ENCODE data around the gene CPNE6. TPM values are rescaled to one million over a fixed set of nuclear protein-coding genes. Genes with fewer than 3 reads are reported as not detected.
A peak's percentile ranks its signal among the peaks of the same experiment; 100 is the strongest.

The CPNE6 gene
- polyA plus RNA-seq, 1 donor (not counting 4 experiments of a cell fraction or from before 2014, with no cell fraction given) = not detected

DNA sequence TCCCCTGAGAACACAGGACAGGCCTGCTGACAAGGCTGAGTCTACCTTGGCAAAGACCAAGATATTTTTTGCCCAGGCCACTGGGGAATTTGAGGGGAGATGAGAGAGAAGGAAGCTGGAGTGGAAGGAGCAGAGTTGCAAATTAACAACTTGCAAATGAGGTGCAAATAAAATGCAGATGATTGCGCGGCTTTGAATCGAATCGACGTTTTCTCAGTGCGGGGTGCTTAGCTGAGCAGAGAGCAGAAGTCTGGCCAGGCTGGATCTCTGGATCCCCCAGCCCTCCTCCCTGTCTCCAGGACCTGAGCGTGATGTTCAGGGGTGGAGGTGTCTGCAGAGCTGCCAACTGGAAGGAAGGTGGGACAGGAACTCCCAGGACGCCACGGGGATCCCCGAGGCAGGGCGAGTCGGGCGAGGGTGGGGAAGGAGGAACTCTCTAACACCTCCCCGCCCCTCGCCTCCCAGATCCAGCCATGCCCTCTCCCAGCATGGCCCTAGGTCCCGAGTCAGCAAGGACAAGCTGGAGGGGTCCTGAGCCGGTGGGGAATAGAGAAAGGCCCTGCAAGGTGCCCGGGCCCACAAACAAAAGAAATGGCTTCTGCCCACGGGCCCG, 20.1 kb upstream of the CPNE6 start:
- no peaks in the 10 kb centered on the region for H3K9me1 ChIP-seq (ENCODE audit: control insufficient read depth, extremely low read depth, insufficient read depth, low read length)
- H3K4me1 ChIP-seq (ENCODE audit: control insufficient read depth, extremely low read depth, insufficient read depth, low read length) = peaks cover 7% of the 10 kb centered on the region
- H2AFZ ChIP-seq (ENCODE audit: control insufficient read depth, low read length) = peak overlapping the region; percentile 71
- H3K36me3 ChIP-seq (ENCODE audit: control insufficient read depth in 2 of 2, extremely low read depth in 1 of 2, insufficient read depth in 2 of 2, low read length in 2 of 2) = no peaks in the 10 kb centered on the region
- TF ChIP-seq, protein P1, sequence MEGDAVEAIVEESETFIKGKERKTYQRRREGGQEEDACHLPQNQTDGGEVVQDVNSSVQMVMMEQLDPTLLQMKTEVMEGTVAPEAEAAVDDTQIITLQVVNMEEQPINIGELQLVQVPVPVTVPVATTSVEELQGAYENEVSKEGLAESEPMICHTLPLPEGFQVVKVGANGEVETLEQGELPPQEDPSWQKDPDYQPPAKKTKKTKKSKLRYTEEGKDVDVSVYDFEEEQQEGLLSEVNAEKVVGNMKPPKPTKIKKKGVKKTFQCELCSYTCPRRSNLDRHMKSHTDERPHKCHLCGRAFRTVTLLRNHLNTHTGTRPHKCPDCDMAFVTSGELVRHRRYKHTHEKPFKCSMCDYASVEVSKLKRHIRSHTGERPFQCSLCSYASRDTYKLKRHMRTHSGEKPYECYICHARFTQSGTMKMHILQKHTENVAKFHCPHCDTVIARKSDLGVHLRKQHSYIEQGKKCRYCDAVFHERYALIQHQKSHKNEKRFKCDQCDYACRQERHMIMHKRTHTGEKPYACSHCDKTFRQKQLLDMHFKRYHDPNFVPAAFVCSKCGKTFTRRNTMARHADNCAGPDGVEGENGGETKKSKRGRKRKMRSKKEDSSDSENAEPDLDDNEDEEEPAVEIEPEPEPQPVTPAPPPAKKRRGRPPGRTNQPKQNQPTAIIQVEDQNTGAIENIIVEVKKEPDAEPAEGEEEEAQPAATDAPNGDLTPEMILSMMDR (optimal IDR thresholded peaks at IDR 0.05 in 1 of 3, IDR thresholded peaks at IDR 0.05 in 1 of 3, conservative IDR thresholded peaks at IDR 0.05 in 1 of 3; ENCODE audit: extremely low read depth in 1 of 3, insufficient read depth in 2 of 3, low read length in 3 of 3) = no peak
- no peak for TF ChIP-seq EZH2 (IDR thresholded peaks at IDR 0.05; ENCODE audit: low read length)
- no peak for FAIRE-seq
- H3K9me3 ChIP-seq (ENCODE audit: control insufficient read depth, low read depth, low read length) = no peaks in the 10 kb centered on the region
- H4K20me1 ChIP-seq (ENCODE audit: control insufficient read depth, extremely low read depth, insufficient read depth, low read length) = no peaks in the 10 kb centered on the region
- H3K4me2 ChIP-seq (ENCODE audit: control insufficient read depth, extremely low read depth, insufficient read depth, low read depth, low read length) = peak overlapping the region; percentile 86
- peak overlapping the region; percentile 44 for H3K9ac ChIP-seq (ENCODE audit: control insufficient read depth, extremely low read depth, insufficient read depth, low read length)
- H3K27ac ChIP-seq (ENCODE audit: control insufficient read depth, insufficient read depth, low read length) = no peak overlapping the region
- H3K4me3 ChIP-seq (ENCODE audit: control insufficient read depth in 2 of 3, extremely low read depth in 1 of 3, insufficient read depth in 2 of 3, low read depth in 1 of 3, low read length in 3 of 3) = peak overlapping the region; percentile 37 to 67 (median 67)
- no peak for DNase-seq (ENCODE audit: low read depth, low spot score)
- no peaks in the 10 kb centered on the region for H3K79me2 ChIP-seq (ENCODE audit: control insufficient read depth, insufficient read depth, low read length)
- no peaks in the 10 kb centered on the region for H3K27me3 ChIP-seq (ENCODE audit: control insufficient read depth, extremely low read depth, insufficient read depth, low read length)
- dilution Hi-C loops (cut with MboI; ENCODE audit: extremely low pct_ligation_motif_present, low sequenced_read_pairs) = no loop called here

DNA sequence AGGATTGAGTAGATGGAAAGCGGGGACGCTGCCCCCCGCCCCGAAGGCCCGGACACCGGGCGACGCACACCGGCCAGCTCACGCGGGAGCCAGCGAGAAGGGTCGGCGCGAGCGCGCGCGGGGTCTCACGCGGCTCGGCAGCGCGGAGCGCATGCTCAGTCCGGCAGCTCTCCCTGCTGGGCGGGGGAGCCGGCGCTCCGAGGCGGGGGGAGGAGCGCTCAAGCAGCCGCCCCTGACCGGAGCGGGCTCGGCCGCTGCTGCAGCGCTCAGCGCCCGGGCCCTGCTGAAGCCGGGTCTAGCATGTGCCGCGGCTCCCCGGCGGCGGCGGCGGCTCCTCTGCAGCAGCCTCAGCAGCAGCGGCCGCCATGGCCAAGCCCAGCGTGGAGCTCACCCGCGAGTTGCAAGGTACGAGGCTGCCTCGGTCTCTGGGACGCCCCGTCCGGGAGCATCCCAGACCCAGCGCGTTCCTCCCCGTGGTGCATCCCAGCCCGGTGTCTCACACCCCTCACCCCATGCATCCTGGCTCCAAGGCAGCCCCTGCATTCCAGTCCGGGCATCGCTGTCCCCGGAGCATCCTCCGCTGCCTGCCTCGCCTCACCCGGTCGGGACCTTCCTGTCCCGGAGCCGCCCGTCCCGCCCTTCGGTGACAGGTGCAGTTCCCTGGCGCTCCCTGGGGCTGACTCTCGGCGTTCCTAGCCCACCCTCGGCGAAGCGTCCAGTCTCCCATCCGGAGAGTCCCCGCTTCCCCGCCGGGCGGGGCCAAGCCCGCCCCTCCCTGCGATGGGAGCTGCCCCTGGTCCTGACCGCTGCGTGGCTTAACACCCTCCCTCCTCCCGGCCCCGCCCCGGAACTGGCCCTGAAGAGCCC, 19.3 kb upstream of the CPNE6 start, which contains the start of gene CARMIL3:
CARMIL3 (plus strand) TSS at position 221 of the 867 bp plus-strand sequence; CDS start at position 366, 145 bp downstream.
- Histone ChIP-seq H4K20me1 (ENCODE audit: control insufficient read depth, extremely low read depth, insufficient read depth, low read length) (no peaks in the 10 kb centered on the region), H3K9me3 (ENCODE audit: control insufficient read depth, low read depth, low read length) (no peaks in the 10 kb centered on the region), H2AFZ (ENCODE audit: control insufficient read depth, low read length) (peak within 1 kb of the TSS; percentile 71), H3K79me2 (ENCODE audit: control insufficient read depth, insufficient read depth, low read length) (no peaks in the 10 kb centered on the region), H3K36me3 (ENCODE audit: control insufficient read depth in 2 of 2, extremely low read depth in 1 of 2, insufficient read depth in 2 of 2, low read length in 2 of 2) (no peaks in the 10 kb centered on the region), H3K27ac (ENCODE audit: control insufficient read depth, insufficient read depth, low read length) (no peak within 1 kb of the TSS), H3K9ac (ENCODE audit: control insufficient read depth, extremely low read depth, insufficient read depth, low read length) (peak within 1 kb of the TSS; percentile 44), H3K4me2 (ENCODE audit: control insufficient read depth, extremely low read depth, insufficient read depth, low read depth, low read length) (peak within 1 kb of the TSS; percentile 86), H3K4me3 (ENCODE audit: control insufficient read depth in 2 of 3, extremely low read depth in 1 of 3, insufficient read depth in 2 of 3, low read depth in 1 of 3, low read length in 3 of 3) (peak within 1 kb of the TSS; percentile 37 to 67 (median 67)), H3K9me1 (ENCODE audit: control insufficient read depth, extremely low read depth, insufficient read depth, low read length) (no peaks in the 10 kb centered on the region), H3K27me3 (ENCODE audit: control insufficient read depth, extremely low read depth, insufficient read depth, low read length) (no peaks in the 10 kb centered on the region), H3K4me1 (ENCODE audit: control insufficient read depth, extremely low read depth, insufficient read depth, low read length) (peaks cover 7% of the 10 kb centered on the region)
- dilution Hi-C loops (cut with MboI; ENCODE audit: extremely low pct_ligation_motif_present, low sequenced_read_pairs) = no loop called here
- TF ChIP-seq, protein P1 (optimal IDR thresholded peaks at IDR 0.05 in 1 of 3, IDR thresholded peaks at IDR 0.05 in 1 of 3, conservative IDR thresholded peaks at IDR 0.05 in 1 of 3; ENCODE audit: extremely low read depth in 1 of 3, insufficient read depth in 2 of 3, low read length in 3 of 3) = no peak
- TF ChIP-seq EZH2 (IDR thresholded peaks at IDR 0.05; ENCODE audit: low read length) = no peak
- FAIRE-seq (no peak), DNase-seq (ENCODE audit: low read depth, low spot score) (no peak)
